Hepatic stellate cell (primary cell): ENCODE results near the gene SHB.
A peak's percentile ranks its signal among the peaks of the same experiment; 100 is the strongest.

Source experiments
- DNase-seq: peaks from one replicate; pipeline ENCODE4 v3.0.0; 2011; ENCODE audit warnings: low spot score

Gene SHB

GRCh38 chr9:38039907-38040682, 28.9 kb downstream of the SHB start:
- no peak for DNase-seq

DNA sequence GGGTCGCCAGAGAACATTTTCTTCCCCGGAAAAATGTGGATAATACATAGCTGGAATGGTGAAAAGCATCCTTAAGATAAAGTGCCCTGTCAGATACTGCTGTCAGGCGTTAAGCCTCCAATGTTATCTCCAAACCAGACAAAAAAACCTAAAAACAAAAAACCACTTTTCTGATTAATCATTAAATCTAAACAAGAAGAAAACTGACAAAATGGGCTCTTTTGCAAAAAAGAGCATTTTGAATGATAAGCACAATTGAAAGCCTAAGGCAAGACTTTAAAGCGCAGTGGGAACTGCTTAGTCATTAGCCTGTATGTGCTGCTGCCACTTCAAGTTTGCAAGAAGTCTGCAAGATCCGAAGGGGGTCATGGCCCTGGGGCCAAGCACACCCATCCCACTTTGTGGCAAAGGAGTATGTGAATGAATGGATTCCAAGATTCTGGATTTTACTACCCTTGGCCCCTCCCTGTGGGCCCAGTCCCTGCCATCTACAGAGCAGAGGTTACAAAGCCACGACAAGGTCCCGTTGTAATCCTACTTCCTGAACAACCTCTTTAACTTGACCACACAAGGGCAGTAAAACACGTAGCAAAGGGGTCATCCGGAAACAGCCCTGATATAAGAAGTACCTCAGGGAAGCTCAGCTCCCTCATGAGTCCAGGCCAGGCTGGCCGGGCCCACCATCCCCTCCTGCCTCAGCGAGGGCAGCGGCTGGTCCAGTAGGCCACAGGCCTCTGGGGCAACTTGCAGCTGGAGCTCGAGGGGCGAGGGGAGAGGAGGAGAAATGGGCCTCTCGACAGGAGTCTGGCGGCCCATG, 29.7 kb downstream of the SHB start:
- no peak for DNase-seq

- DNase-seq, result no peak
Observed at GRCh38 chr9:38038307-38039089, 30.5 kb downstream of the SHB start.

GRCh38 chr9:38037981-38038306, 31.1 kb downstream of the SHB start:
- DNase-seq, result no peak

DNA sequence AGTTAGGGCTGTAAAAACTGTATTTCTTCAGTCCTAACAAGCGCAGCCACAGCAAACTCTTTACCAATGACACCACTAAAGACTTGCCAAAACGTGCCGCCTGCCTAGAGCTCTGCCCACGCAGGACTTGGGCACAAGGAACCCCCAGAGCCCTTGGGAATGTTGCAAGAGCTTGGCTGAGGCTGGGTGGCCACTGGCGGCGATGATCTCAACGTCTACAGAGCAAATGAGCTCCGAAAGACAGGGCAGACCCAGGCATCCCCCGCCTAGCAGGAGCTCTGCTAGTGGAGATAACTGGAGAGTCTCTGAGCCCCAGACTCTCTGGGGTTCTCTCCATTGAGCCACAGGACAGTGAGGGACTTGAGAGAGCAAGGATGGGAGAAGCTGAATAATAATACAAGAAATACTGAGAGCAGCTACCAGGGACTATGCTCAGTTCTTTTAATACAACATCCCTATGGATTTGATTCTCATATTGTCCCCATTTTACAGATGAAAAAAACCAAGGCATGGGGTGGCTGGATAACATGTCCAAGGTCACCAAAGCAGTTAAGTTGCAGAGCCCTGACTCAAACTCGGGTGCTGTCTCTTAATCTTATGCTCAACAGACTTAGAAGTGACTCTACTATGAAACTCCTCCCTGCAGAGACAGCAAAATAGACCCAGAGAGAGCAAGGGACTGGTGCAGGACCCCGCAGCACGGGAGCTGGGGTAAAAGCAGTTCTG, 32.5 kb downstream of the SHB start:
- DNase-seq, result no peak

GRCh38 chr9:38035873-38036272, 33.2 kb downstream of the SHB start:
- DNase-seq, result peak; percentile 79

GRCh38 chr9:38033941-38034340, 35.1 kb downstream of the SHB start:
- DNase-seq, result no peak

DNA sequence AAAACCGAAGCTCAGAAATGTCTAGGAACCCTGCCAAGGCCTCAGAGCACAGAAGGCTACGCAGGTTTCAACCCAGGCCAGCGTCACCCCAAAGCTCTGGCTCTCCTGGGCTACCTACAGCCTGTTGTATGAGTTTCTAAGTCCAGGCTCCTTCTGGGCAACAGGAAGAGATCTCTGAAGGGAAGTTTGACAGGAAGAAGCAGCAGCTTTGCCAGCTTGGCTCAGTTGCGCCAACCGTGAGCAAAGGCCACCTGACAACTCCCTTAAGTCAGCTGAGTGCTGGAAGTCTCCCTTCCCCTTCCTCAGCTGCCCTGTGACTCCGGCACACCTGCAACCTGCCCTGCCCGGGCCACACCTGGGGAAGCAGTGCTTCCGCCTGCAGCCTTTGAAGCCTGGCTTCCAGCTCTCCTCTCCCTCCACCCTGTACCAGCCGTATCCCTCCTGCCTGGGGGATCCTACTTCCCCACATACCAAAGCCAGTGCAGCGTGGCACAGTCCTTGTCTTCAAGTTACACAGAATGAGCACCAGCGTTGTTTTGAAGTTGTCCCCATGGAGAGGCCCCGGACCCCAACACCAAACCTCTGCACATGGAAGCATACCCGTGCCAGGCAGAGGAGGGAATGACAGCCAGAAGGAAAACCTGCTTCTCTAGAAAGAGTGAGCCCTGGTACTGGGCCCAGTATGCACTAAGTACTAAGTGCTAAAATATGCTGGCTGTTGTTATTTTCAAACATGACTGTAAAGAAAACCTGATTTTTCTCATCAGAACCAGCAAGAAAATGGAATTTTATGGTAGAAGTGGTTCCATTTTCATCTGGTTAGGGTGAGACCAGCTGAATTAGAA, 36.5 kb downstream of the SHB start:
- DNase-seq, result no peak

DNA sequence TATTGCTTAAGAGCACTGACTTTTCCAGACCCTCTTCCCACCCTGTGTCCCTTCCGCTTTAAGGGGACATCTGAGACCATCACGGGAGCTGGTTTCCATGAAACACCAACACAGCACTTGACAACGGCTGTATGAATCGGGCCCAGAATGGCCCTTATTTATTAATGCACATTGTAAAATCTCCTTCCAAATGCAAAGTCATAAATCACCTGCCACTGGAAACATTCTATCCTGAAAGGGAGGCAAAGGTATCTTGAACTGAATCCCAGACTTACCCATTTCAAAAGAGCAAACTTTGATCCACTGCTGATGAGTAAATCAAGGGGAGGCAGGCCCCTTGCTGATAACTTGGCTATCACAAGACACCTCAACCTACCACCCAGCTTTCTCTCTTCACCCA, 37.4 kb downstream of the SHB start:
- DNase-seq, result no peak

DNA sequence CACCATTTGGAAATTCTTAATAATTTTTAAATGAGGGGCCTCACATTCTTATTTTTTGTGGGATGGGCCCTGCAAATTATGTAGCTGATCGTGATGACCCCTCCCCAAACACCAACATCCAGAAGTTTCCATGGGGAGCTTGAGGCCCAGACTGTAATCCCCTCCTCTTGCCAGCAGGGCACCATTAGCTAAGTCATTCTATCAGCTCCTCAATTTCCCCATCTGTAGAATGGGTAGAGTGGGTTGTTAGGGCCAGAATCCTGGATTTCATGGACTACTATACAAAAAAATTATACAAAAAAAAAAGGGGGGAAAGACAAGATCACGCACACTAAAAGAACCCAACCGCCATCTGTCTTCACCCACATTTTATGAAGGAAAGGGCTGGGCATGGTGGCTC, 38.4 kb downstream of the SHB start:
- no peak for DNase-seq

- DNase-seq, result no peak
Observed at GRCh38 chr9:38029915-38030638, 39.0 kb downstream of the SHB start.

GRCh38 chr9:38027714-38028113, 41.3 kb downstream of the SHB start:
- no peak for DNase-seq

DNA sequence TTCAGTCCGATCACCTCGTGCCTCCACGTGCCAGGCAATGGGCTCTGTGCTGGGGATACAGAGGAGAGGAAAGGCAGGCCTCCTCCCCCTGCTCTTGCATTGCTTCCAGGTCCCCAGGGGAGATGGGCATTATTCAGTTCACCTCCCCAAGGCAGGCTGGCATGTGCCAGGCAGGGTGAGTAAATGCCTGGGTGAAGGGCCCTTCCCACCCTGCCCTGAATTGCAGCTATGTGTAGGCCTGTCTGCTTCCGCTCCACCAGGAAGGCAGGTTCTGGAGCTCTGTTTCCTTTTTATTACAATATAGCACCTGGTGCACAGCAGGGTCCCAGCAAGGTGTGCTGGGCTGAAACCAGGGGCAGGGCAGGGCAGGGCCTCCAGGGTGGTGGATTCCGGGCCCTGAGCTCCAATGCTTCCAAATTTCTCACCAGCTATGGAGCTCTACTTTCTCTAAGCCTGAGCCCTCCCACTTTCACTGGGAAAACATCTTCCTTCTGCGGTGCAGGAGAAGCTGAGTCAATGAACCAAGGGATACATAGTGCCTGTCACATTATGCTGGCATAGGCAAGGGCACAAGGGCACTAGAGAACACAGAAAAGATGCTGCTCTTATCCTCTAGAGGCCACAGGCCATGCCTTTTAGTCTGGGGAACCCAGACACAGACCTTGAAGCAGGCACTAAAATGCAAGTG, 42.0 kb downstream of the SHB start:
- DNase-seq, result no peak

GRCh38 chr9:38026021-38026809, 42.8 kb downstream of the SHB start:
- DNase-seq, result peak; percentile 92

DNA sequence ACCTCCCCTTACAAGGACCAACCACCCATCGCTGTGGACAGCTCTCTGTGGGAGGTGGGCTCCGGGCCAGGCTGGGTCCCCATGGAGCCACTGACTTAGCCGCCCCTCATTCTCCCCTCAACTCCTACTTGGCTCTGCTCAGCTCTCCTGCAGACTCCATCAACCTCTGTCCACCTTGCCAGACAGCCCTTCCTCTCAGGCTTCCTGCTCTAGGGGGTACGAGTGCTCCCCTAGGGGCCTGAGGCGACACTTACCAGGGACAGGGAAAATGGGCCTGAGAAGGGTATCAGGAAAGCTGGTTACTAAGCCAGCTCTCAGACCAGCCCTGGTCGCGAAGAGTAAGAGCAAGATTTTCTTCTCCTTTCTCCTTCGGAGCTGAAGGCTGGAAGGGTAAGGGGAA, 43.9 kb downstream of the SHB start:
- DNase-seq, result no peak

GRCh38 chr9:38024036-38024681, 44.9 kb downstream of the SHB start:
- DNase-seq, result peak; percentile 50

DNA sequence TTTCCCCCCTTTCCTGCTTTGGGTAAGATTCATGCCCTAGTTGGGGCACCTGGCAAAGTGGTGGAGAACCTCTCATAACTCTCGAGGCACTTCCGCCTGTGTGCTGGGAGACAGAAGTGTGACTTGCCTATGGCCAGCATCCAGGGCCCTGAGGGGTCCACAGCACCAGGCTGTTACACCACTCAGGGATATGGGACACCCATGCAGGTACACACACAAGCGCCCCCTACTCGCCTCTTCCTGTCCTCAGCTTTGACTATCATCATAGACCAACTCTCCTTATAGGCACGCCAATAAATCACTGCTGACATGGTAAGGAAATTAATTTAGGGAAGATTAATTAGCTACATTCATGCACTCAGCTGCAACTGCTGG, 45.4 kb downstream of the SHB start:
- DNase-seq, result no peak

- DNase-seq, result no peak
Observed at GRCh38 chr9:38022995-38023394, 46.0 kb downstream of the SHB start.
